Skin of body (tissue), 3 donors: Measurements from ENCODE around the gene SLC43A3. TPM values are rescaled to one million over a fixed set of nuclear protein-coding genes. Genes with fewer than 3 reads are reported as not detected.

ENCODE experiments used
- DNase-seq: peaks from one replicate; lab custom pipeline; 2025; lab: John Stamatoyannopoulos, UW
- small RNA-seq: library from RNA; depleted of rRNA; stranded (forward); fragments of <200 nt; gene quantifications from one replicate; pipeline ENCODE3, GENCODE V24; 2014; ENCODE audit warnings: low replicate concordance
- total RNA-seq: library from RNA; depleted of rRNA; stranded (reverse); fragments of >200 nt; gene quantifications from one replicate; pipeline ENCODE4 v1.2.3, GENCODE V29; 2014

Gene SLC43A3
- total RNA-seq, 1 donor from 2014 or later = 18.3 TPM

DNA sequence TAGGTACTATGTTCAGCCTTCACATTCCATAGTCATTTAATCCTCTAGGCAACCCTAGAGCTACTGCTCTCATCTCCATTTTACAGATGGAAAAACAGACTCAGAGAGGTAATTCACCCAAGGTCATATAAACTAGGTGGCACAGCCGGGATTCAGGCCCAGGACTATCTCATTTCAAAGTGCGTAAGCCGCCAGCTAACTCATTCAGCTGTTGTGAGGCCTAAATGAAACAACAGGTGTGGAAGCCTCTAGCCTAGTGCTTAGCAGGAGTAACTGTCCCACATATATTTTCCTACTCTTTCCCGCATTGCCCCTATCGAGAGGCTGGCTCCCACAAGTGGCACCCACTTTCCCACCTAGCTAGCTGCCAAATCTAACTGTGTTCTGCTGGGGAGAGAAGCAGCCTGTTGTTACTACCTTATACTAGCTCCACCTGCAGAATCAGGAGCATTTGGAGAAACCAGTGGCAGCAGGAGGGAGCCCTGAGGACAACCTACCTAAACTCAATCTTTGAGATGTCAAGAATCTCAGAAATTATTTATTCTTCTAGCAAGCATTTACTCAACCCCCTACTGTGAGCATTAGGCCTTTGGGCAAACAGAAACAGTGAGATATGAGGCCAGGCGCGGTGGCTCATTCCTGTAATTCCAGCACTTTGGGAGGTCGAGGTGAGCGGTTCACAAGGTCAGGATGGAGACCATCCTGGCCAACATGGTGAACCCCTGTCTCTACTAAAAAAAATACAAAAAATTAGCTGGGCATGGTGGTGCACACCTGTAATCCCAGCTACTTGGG lies 66.8 kb downstream of the SLC43A3 start:
- DNase-seq = no peak

DNA sequence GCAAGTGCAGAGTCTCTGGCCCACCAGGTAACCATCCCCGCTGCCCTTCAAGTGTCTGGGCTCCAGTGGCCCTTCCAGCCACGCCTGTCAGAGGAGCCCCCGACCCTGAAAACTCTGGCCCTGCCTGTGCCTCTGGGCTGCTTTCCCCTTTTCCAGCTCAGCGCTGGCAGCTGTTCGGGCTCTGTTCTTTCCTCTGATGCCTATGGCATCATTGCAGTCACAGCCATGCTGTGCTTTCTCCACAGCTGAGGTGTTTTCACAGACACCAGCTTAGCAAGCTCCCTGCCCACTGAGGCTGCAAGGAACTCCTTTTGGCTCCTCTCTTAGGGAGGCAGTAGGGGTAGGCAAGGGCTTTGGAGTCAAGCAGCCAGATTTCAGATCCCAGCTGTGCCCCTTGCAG lies 67.5 kb downstream of the SLC43A3 start:
- DNase-seq = no peak

DNA sequence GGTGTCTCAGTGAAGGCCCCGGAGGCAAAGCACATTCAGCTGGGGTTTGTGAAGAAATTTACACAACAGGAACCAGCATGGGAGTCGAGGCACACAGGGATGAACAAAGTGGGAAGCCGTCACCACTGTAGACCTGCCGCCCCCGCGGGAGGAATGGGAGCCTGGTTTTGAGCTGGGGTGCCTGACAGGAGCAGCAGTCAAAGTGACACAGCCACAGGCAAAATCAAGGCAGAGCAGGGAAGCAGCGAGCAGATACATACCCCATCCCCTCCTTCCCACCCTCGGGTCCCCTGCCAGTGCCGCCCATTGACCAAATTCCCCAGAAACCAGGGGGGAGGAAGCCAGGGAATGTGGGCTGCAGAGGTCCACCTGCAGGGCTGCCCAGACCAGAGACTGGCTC lies 67.9 kb downstream of the SLC43A3 start:
- DNase-seq = no peak

DNA sequence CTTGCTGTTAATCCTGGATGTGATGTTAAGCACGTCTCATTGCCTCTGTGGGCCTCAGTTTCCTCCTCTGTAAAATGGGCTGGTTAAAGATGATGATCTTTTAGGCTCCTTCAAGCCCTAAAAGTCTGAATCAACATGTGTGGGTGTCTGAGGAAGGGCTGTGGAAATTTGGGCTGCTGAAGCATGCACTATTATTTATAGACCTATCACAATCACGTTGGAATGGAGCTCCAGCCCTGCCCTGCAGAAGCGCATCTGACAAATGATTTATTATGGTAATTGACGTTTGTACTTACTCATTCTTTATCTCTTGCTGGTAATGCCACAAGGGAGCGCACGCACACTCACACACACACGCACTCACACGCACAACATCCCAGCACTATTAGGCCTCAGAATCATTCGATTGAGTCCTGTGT lies 68.4 kb downstream of the SLC43A3 start:
- peak; percentile 25 for DNase-seq

DNA sequence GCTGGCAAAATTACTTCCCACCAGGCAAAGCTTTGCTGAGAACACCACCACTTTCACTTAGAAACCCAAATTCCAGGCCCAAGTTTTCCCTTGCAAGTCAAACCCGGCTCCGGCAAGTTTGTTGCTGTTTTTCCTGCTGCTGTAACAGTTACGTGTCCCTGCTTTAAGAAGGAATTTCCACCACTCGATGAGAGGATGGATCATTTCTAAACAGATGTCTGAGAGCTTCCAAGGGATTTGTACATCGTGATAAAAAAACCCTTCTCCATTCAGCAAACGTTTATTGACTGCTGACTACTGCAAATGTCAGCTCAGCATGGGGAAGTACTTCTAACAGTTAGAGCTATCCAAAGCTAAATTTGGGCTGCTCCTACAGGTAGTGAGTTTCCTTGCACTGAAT lies 69.1 kb downstream of the SLC43A3 start:
- peak; percentile 69 for DNase-seq

DNA sequence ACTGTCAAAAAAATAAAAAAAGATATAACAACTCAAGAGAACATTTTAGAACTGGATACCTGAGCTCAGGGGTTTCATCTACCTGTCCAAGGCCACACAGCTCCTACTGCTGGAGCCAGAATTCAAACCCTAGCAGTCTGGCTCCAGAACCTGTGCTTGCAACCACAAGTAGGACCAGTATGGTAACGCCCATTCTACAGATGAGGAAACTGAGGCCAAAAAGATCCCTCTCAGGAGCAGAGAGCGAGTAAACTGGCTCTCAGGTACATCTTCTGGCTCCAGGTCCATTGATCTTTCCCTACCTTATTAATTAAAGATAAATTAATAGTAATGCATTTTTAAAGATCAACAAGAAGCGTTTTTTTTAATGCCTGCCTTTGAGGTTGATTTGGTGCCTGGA lies 69.6 kb downstream of the SLC43A3 start:
- no peak for DNase-seq

Small RNA genes within 50 kb of the gene (small RNA-seq; reads per million reads assigned to genes)
- not detected for gene RNA5SP341

Other genes starting within 250 kb of the SLC43A3 start
- 0.89 TPM for gene LRRC55, start 245.2 kb downstream of the SLC43A3 start, total RNA-seq
- gene APLNR, start 189.9 kb downstream of the SLC43A3 start, total RNA-seq = 31.2 TPM
- gene TNKS1BP1, start 102.2 kb downstream of the SLC43A3 start, total RNA-seq = 81.0 TPM
- 40.1 TPM for gene SSRP1, start 91.2 kb downstream of the SLC43A3 start, total RNA-seq
- gene P2RX3, start 88.8 kb downstream of the SLC43A3 start, total RNA-seq = 0.30 TPM
- 2.9 TPM for gene PRG3, start 46.0 kb downstream of the SLC43A3 start, total RNA-seq
- gene PRG2, start 36.5 kb downstream of the SLC43A3 start, total RNA-seq = 6.8 TPM
- 0.49 TPM for gene RTN4RL2, start 33.4 kb upstream of the SLC43A3 start, total RNA-seq
- gene SLC43A1, start 88.6 kb upstream of the SLC43A3 start, total RNA-seq = 11.7 TPM
- 21.0 TPM for gene TIMM10, start 103.6 kb upstream of the SLC43A3 start, total RNA-seq
- gene SMTNL1, start 110.5 kb upstream of the SLC43A3 start, total RNA-seq = 7.9 TPM
- gene UBE2L6, start 140.6 kb upstream of the SLC43A3 start, total RNA-seq = 9.9 TPM
- 23.5 TPM for gene SERPING1, start 170.6 kb upstream of the SLC43A3 start, total RNA-seq
- 1.1 TPM for gene YPEL4, start 222.8 kb upstream of the SLC43A3 start, total RNA-seq
- 9.7 TPM for gene CLP1, start 230.6 kb upstream of the SLC43A3 start, total RNA-seq
- gene ZDHHC5, start 241.0 kb upstream of the SLC43A3 start, total RNA-seq = 23.8 TPM